IMR-90 (cell line): Measurements from ENCODE around the gene TMEM50A.
"Not testable (repeated sequence)": the region's sequence is repeated elsewhere in the genome, so short reads cannot be mapped to it uniquely, and the experiment has no call there.

Source experiments
- BHLHE40 ChIP-seq: fragments of 150-350 bp; IDR thresholded peaks from 2 replicates; pipeline ENCODE4 v1.6.1; 2016; ENCODE audit warnings: mild to moderate bottlenecking, low read depth, low read length
- CEBPB ChIP-seq: IDR thresholded peaks from 2 replicates; pipeline ENCODE4 v1.6.1; 2012; ENCODE audit warnings: low read depth, low read length, improper control_type of control experiment
- CTCF ChIP-seq: conservative IDR thresholded peaks from 2 replicates; pipeline ENCODE4 v1.5.1; 2012; ENCODE audit warnings: mild to moderate bottlenecking, low read depth, low read length, improper control_type of control experiment
- ELK1 ChIP-seq: fragments of 150-350 bp; IDR thresholded peaks from 2 replicates; pipeline ENCODE4 v1.6.1; 2016; ENCODE audit warnings: low read depth, mild to moderate bottlenecking, low read length, moderate library complexity, borderline replicate concordance
- FOS ChIP-seq: fragments of 150-350 bp; IDR thresholded peaks from 2 replicates; pipeline ENCODE4 v1.6.1; 2016; ENCODE audit warnings: low read depth, low read length
- MAFK ChIP-seq: IDR thresholded peaks from 2 replicates; pipeline ENCODE4 v1.6.1; 2012; ENCODE audit warnings: low read depth, low read length, improper control_type of control experiment
- NFE2L2 ChIP-seq: fragments of 150-350 bp; IDR thresholded peaks from 2 replicates; pipeline ENCODE4 v1.6.1; 2016; ENCODE audit warnings: low read depth, mild to moderate bottlenecking, low read length
- POLR2A ChIP-seq: IDR thresholded peaks from 2 replicates; pipeline ENCODE4 v1.6.1; 2012; ENCODE audit warnings: mild to moderate bottlenecking, low read depth, low read length
- RAD21 ChIP-seq: IDR thresholded peaks from 2 replicates; pipeline ENCODE4 v1.6.1; 2012; ENCODE audit warnings: low read length, improper control_type of control experiment
- RCOR1 ChIP-seq: IDR thresholded peaks from 2 replicates; pipeline ENCODE4 v1.6.1; 2012; ENCODE audit warnings: mild to moderate bottlenecking, low read length, improper control_type of control experiment; ENCODE audit not compliant: insufficient replicate concordance
- RFX5 ChIP-seq: IDR thresholded peaks from 2 replicates; pipeline ENCODE4 v1.8.0; 2012; ENCODE audit warnings: low read depth, mild to moderate bottlenecking, low read length, moderate library complexity
- SMC3 ChIP-seq: fragments of 150-350 bp; IDR thresholded peaks from 2 replicates; pipeline ENCODE4 v1.6.1; 2016; ENCODE audit warnings: low read depth, mild to moderate bottlenecking, antibody characterized with exemption, low read length, moderate library complexity
- USF2 ChIP-seq: fragments of 150-350 bp; IDR thresholded peaks from 2 replicates; pipeline ENCODE4 v1.6.1; 2017; ENCODE audit warnings: mild to moderate bottlenecking, antibody characterized with exemption, low read length, low read depth

- TF ChIP-seq POLR2A, CEBPB, CTCF, SMC3, BHLHE40, ELK1, RCOR1, RAD21, RFX5, FOS, USF2, MAFK, NFE2L2: not testable (repeated sequence)
Measured at GRCh38 chr1:25383875-25384274, 45.7 kb downstream of the TMEM50A start.
